Ascending aorta (tissue), 2 donors: Measurements from ENCODE around the gene PBX4. TPM values are rescaled to one million over a fixed set of nuclear protein-coding genes. Genes with fewer than 3 reads are reported as not detected.

ENCODE experiments used
- DNase-seq, 2 donors: peaks; one replicate each; pipeline ENCODE4 v3.0.0-alpha.2; 2019; ENCODE audit warnings: low spot score in 2 of 2
- H3K27ac ChIP-seq, 2 donors: fragments of 200-600 bp; sonication (generic); one replicate each; pipeline ENCODE4 v1.5.1; 2016 to 2017; ENCODE audit warnings: mild to moderate bottlenecking in 1 of 2
- H3K27me3 ChIP-seq: fragments of 200-600 bp; sonication (generic); one replicate; pipeline ENCODE4 v1.5.1; 2017
- H3K36me3 ChIP-seq, 2 donors: fragments of 200-600 bp; sonication (generic); one replicate each; pipeline ENCODE4 v1.5.1; 2016
- H3K4me1 ChIP-seq, 2 donors: fragments of 200-600 bp; sonication (generic); one replicate each; pipeline ENCODE4 v1.5.1; 2016 to 2017; ENCODE audit warnings: mild to moderate bottlenecking in 1 of 2
- H3K4me3 ChIP-seq, 2 donors: fragments of 200-600 bp; sonication (generic); one replicate each; pipeline ENCODE4 v1.5.1; 2016 to 2017; ENCODE audit warnings: mild to moderate bottlenecking in 1 of 2
- H3K9me3 ChIP-seq, 2 donors: fragments of 200-600 bp; sonication (generic); one replicate each; pipeline ENCODE4 v1.5.1; 2016
- CTCF ChIP-seq, 3 experiments: fragments of 200-600 bp in 2 of 3; fragments of 450-650 bp in 1 of 3; sonication (generic) in 2 of 3; IDR thresholded peaks; one replicate each; pipeline ENCODE4 v1.5.1; 2016 to 2019; ENCODE audit warnings: antibody characterized with exemption in 3 of 3, mild to moderate bottlenecking in 1 of 3, moderate library complexity in 1 of 3
- intact Hi-C: fragments of 100-400 bp; cut with DNase I; formaldehyde crosslinking; loops from one replicate; pipeline ENCODE4 v1.15.1; 2023
- total RNA-seq: library from RNA; depleted of rRNA; stranded (reverse); fragments of >200 nt; gene quantifications from one replicate; pipeline ENCODE4 v1.1.0, GENCODE V29; 2016

PBX4 gene
- total RNA-seq, 1 donor from 2014 or later: not detected

GRCh38 chr19:19661675-19662251, 43.3 kb upstream of the PBX4 start:
- Histone ChIP-seq H3K9me3 (no peaks in the 10 kb centered on the region), H3K36me3 (peaks cover 26 to 33% of the 10 kb centered on the region in 2 donors), H3K4me1 (peaks cover 6 to 13% of the 10 kb centered on the region in 2 donors), H3K4me3 (peak overlapping the region in 1 of 2 donors; percentile 80), H3K27me3 (no peaks in the 10 kb centered on the region), H3K27ac (no peak overlapping the region)
- peak in 1 of 2 donors; percentile 62 for DNase-seq
- no peak for TF ChIP-seq CTCF (IDR thresholded peaks at IDR 0.05)
- intact Hi-C loops: loop anchor here (5.0 to 10.0 kb wide), 4 partner anchors 241 to 763 kb away; partner anchors contain the start of genes GATAD2A, ZNF682 and ZNF93

- no peak overlapping the region for H3K27ac ChIP-seq
- no peaks in the 10 kb centered on the region for H3K9me3 ChIP-seq
- no peaks in the 10 kb centered on the region for H3K27me3 ChIP-seq
- no peak overlapping the region for H3K4me3 ChIP-seq
- H3K36me3 ChIP-seq: peaks cover 32 to 39% of the 10 kb centered on the region in 2 donors
- intact Hi-C loops: loop anchor here (5.0 to 10.0 kb wide), 4 partner anchors 241 to 764 kb away; partner anchors contain the start of genes GATAD2A, ZNF682 and ZNF93
- H3K4me1 ChIP-seq: peaks cover 6 to 13% of the 10 kb centered on the region in 2 donors
- no peak for DNase-seq
- TF ChIP-seq CTCF (IDR thresholded peaks at IDR 0.05): no peak
These were observed 42.7 kb upstream of the PBX4 start for GRCh38 chr19:19661141-19661674.

GRCh38 chr19:19659646-19660245, 41.3 kb upstream of the PBX4 start:
- no peaks in the 10 kb centered on the region for H3K9me3 ChIP-seq
- no peaks in the 10 kb centered on the region for H3K27me3 ChIP-seq
- intact Hi-C loops: loop anchor here (5.0 to 10.0 kb wide), 4 partner anchors 243 to 765 kb away; partner anchors contain the start of genes GATAD2A, ZNF682 and ZNF93
- no peak overlapping the region for H3K4me3 ChIP-seq
- H3K27ac ChIP-seq: no peak overlapping the region
- TF ChIP-seq CTCF (IDR thresholded peaks at IDR 0.05): no peak
- H3K4me1 ChIP-seq: peaks cover 6 to 13% of the 10 kb centered on the region in 2 donors
- no peak for DNase-seq
- peaks cover 46 to 53% of the 10 kb centered on the region in 2 donors for H3K36me3 ChIP-seq

GRCh38 chr19:19657397-19657783, 38.9 kb upstream of the PBX4 start:
- intact Hi-C loops: no loop called here
- no peak overlapping the region for H3K4me3 ChIP-seq
- DNase-seq: no peak
- peaks cover 69 to 77% of the 10 kb centered on the region in 2 donors for H3K36me3 ChIP-seq
- H3K4me1 ChIP-seq: peaks cover 4 to 7% of the 10 kb centered on the region in 2 donors
- H3K27me3 ChIP-seq: no peaks in the 10 kb centered on the region
- no peak overlapping the region for H3K27ac ChIP-seq
- TF ChIP-seq CTCF (IDR thresholded peaks at IDR 0.05): no peak
- no peaks in the 10 kb centered on the region for H3K9me3 ChIP-seq

GRCh38 chr19:19656451-19657396, 38.2 kb upstream of the PBX4 start:
- Histone ChIP-seq H3K4me1 (peaks cover 0 to 2% of the 10 kb centered on the region in 2 donors), H3K4me3 (no peak overlapping the region), H3K36me3 (peaks cover 75 to 83% of the 10 kb centered on the region in 2 donors), H3K9me3 (no peaks in the 10 kb centered on the region), H3K27ac (no peak overlapping the region), H3K27me3 (no peaks in the 10 kb centered on the region)
- no peak for DNase-seq
- no peak for TF ChIP-seq CTCF (IDR thresholded peaks at IDR 0.05)
- intact Hi-C loops: no loop called here
